ENCODE results near the gene DGAT2. TPM values are rescaled to one million over a fixed set of nuclear protein-coding genes. Genes with fewer than 3 reads are reported as not detected.
A peak's percentile ranks its signal among the peaks of the same experiment; 100 is the strongest.

Gene DGAT2
- total RNA-seq, 1 donor from 2014 or later, result 1.7 TPM

GRCh38 chr11:75812542-75813040 is 44.0 kb downstream of the DGAT2 start:
- TF ChIP-seq EZH2phosphoT487 (IDR thresholded peaks at IDR 0.05), result no peak
- TF ChIP-seq EZH2 (IDR thresholded peaks at IDR 0.05), result no peak
- TF ChIP-seq CTCF (IDR thresholded peaks at IDR 0.05), result no peak
- Histone ChIP-seq H3K27me3 (no peaks in the 10 kb centered on the region), H2AFZ (replicated peaks) (no peak overlapping the region), H3K4me2 (no peak overlapping the region), H3K4me1 (peaks cover 17% of the 10 kb centered on the region), H3K27ac (no peak overlapping the region), H3F3A (ENCODE audit: low read depth) (peaks cover 7% of the 10 kb centered on the region), H4K20me1 (ENCODE audit: low read depth) (peaks cover 6% of the 10 kb centered on the region), H3K79me2 (ENCODE audit: low read depth) (peaks cover 19% of the 10 kb centered on the region), H3K9ac (no peak overlapping the region), H3K4me3 (no peak overlapping the region), H3K36me3 (no peaks in the 10 kb centered on the region), H3K9me3 (ENCODE audit: low read depth) (no peaks in the 10 kb centered on the region)
- Mint-ChIP-seq H3K36me3 (no peaks in the 10 kb centered on the region), H3K4me3 (no peak overlapping the region), H3K4me1 (peaks cover 15% of the 10 kb centered on the region), H3K27ac (no peak overlapping the region), H3K9me3 (no peaks in the 10 kb centered on the region), H3K27me3 (ENCODE audit: insufficient read depth, low read depth) (no peaks in the 10 kb centered on the region)
- no peak for DNase-seq (ENCODE audit: low spot score)

- Mint-ChIP-seq H3K4me1 (peaks cover 17% of the 10 kb centered on the region), H3K27me3 (ENCODE audit: insufficient read depth, low read depth) (no peaks in the 10 kb centered on the region), H3K4me3 (no peak overlapping the region), H3K27ac (no peak overlapping the region), H3K36me3 (peaks cover 2% of the 10 kb centered on the region), H3K9me3 (no peaks in the 10 kb centered on the region)
- H3K4me3 ChIP-seq, result no peak overlapping the region
- no peak overlapping the region for H2AFZ ChIP-seq (replicated peaks)
- H3K27me3 ChIP-seq, result no peaks in the 10 kb centered on the region
- no peaks in the 10 kb centered on the region for H3K9me3 ChIP-seq (ENCODE audit: low read depth)
- DNase-seq (ENCODE audit: low spot score), result no peak
- TF ChIP-seq CTCF (IDR thresholded peaks at IDR 0.05) (no peak), EZH2phosphoT487 (IDR thresholded peaks at IDR 0.05) (no peak), EZH2 (IDR thresholded peaks at IDR 0.05) (no peak)
- no peaks in the 10 kb centered on the region for H3K36me3 ChIP-seq
- H3K4me1 ChIP-seq, result peaks cover 17% of the 10 kb centered on the region
- peaks cover 6% of the 10 kb centered on the region for H4K20me1 ChIP-seq (ENCODE audit: low read depth)
- H3K79me2 ChIP-seq (ENCODE audit: low read depth), result peaks cover 25% of the 10 kb centered on the region
- no peak overlapping the region for H3K9ac ChIP-seq
- H3K27ac ChIP-seq, result no peak overlapping the region
- peaks cover 7% of the 10 kb centered on the region for H3F3A ChIP-seq (ENCODE audit: low read depth)
- no peak overlapping the region for H3K4me2 ChIP-seq
Observed at GRCh38 chr11:75813124-75813523, 44.5 kb downstream of the DGAT2 start.

- H3K9me3 ChIP-seq (ENCODE audit: low read depth), result no peaks in the 10 kb centered on the region
- H3K27me3 ChIP-seq, result no peaks in the 10 kb centered on the region
- H3K4me1 ChIP-seq, result peaks cover 17% of the 10 kb centered on the region
- TF ChIP-seq EZH2phosphoT487 (IDR thresholded peaks at IDR 0.05) (no peak), EZH2 (IDR thresholded peaks at IDR 0.05) (no peak), CTCF (IDR thresholded peaks at IDR 0.05) (no peak)
- Mint-ChIP-seq H3K4me1 (peaks cover 17% of the 10 kb centered on the region), H3K27me3 (ENCODE audit: insufficient read depth, low read depth) (no peaks in the 10 kb centered on the region), H3K9me3 (no peaks in the 10 kb centered on the region), H3K36me3 (peaks cover 2% of the 10 kb centered on the region), H3K4me3 (peak overlapping the region; percentile 97), H3K27ac (no peak overlapping the region)
- peak overlapping the region; percentile 0 for H3K9ac ChIP-seq
- no peak overlapping the region for H3K27ac ChIP-seq
- H4K20me1 ChIP-seq (ENCODE audit: low read depth), result peaks cover 6% of the 10 kb centered on the region
- peaks cover 7% of the 10 kb centered on the region for H3F3A ChIP-seq (ENCODE audit: low read depth)
- DNase-seq (ENCODE audit: low spot score), result no peak
- no peak overlapping the region for H2AFZ ChIP-seq (replicated peaks)
- peak overlapping the region; percentile 77 for H3K4me3 ChIP-seq
- H3K36me3 ChIP-seq, result no peaks in the 10 kb centered on the region
- H3K4me2 ChIP-seq, result peak overlapping the region; percentile 94
- peaks cover 30% of the 10 kb centered on the region for H3K79me2 ChIP-seq (ENCODE audit: low read depth)
Observed at GRCh38 chr11:75813622-75814039, 45.1 kb downstream of the DGAT2 start.

Data from neural progenitor cell (in vitro differentiated cells).